Measurements from ENCODE around the gene NR4A2.
"Not testable (repeated sequence)": the region's sequence is repeated elsewhere in the genome, so short reads cannot be mapped to it uniquely, and the experiment has no call there.

The NR4A2 gene

DNA sequence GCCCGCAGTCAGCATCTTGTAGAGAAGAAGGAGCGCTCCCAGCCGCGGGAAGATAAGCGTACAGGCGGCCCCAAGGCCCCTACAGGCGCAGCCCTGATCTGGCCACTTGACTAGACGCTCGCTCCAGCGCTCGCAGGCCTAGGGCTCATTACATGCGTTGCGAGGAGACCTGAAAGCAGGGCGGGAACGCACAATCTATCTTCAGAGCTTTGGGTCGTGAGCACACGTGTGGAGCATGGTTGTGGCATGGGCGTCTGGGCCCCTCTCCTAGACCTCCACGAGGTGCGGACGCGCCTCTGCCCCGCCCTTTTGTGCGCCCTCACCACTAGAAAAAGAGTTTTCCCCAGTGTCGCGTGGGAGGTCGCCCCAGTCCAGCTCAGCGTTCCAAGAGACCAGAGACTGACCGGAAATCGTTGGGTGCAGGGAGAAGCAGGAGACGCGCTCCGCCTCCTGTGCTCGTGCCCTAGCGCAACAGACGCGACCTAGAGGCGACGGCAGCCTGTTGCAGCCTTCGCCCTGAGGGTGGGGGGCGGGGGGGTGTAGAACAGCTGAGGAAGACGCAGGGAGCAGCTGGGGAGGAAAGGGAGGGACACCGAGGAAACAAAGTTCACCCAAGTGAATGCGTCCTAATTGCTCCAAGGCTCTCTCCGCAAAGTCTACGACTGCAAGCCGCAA is 12.6 kb downstream of the NR4A2 start:
- Mint-ChIP-seq H3K4me3 (peak overlapping the region; percentile 88), H3K27ac (no peak overlapping the region), H3K9me3 (ENCODE audit: low read depth) (no peaks in the 10 kb centered on the region), H3K36me3 (peaks cover 20% of the 10 kb centered on the region), H3K4me1 (ENCODE audit: low read depth) (peaks cover 46% of the 10 kb centered on the region), H3K27me3 (peaks cover 66% of the 10 kb centered on the region)

DNA sequence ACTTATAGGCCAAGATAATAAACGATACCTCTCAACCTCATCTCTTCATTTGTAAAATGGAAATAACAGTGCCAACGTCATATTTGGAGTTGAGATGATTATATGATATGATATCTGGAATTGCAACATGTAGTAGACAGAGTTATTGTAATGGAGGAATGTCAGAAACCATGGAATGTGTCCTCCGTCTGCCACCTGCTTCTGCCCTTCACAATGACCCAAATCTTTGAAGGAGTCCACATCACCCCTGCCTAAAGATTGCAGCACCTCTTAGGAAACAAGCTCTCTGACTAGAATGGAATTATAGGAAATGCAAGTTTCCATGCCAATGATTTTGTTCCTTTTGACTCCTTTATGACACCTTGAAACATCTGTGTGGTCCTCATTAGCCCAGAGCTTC is 14.9 kb downstream of the NR4A2 start:
- Mint-ChIP-seq H3K27me3 (peaks cover 63% of the 10 kb centered on the region), H3K4me1 (ENCODE audit: low read depth) (peaks cover 32% of the 10 kb centered on the region), H3K4me3 (no peak overlapping the region), H3K36me3 (peaks cover 7% of the 10 kb centered on the region), H3K27ac (no peak overlapping the region), H3K9me3 (ENCODE audit: low read depth) (no peaks in the 10 kb centered on the region)

DNA sequence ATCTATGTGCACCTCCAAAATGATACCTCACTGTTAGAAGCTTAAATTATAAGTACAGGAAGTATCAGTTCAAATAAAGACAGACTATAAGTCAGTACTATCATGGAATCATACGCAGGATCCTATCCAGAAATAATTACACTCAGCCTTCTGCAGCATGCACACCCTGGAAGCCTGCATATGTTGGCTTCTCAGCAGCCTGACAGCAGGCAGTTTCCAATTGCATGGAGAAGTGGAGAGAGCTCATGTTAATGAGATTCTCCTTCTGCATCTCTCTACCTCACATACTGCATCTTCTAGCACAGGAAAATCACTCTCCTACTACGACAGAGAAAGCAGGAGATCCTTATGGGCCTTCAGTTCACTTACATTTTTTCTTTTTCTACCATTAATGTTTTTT is 20.5 kb downstream of the NR4A2 start:
- peaks cover 34% of the 10 kb centered on the region for H3K27me3 Mint-ChIP-seq
- no peak overlapping the region for H3K27ac Mint-ChIP-seq
- no peaks in the 10 kb centered on the region for H3K9me3 Mint-ChIP-seq (ENCODE audit: low read depth)
- H3K36me3 Mint-ChIP-seq = no peaks in the 10 kb centered on the region
- no peak overlapping the region for H3K4me3 Mint-ChIP-seq
- peaks cover 5% of the 10 kb centered on the region for H3K4me1 Mint-ChIP-seq (ENCODE audit: low read depth)

DNA sequence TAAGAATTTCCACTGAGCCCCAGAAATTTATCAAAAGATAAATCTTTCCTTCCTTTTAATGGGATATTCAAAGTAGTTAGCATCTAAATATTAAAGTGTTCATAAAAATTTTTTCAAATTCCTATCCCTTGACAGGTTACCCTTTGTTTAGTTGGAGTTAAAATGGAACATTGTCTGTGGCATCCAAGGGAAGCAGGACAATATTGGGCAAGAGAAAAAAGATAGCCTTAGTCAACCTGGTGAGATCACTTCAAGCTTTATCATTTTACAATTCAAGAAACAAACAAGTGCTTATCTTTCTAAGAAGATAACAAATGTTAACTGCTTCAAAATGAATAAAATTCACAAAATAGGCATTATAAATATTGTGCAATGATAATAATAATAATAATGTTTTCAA is 21.7 kb downstream of the NR4A2 start:
- Mint-ChIP-seq H3K27ac (no peak overlapping the region), H3K4me1 (ENCODE audit: low read depth) (peaks cover 5% of the 10 kb centered on the region)

DNA sequence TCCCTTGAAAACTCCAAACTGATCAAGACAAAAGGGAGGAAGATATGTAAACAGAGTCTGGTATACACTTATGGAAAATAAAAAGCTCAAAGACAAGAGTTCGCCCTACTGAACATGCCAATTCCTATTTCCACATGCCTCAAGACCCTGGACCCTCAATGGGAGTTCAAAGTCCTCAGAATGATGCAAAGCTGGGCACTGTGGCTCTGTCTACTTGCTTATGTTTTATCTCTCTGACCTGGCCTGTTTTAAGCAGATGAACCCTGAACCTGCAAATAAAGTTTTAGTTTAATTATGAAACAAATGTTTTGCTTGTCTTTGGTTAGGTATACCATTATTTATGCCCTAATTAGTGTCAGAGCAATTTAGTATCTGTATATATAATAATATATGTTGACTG is 22.6 kb downstream of the NR4A2 start:
- Mint-ChIP-seq H3K9me3 (ENCODE audit: low read depth) (no peaks in the 10 kb centered on the region), H3K27me3 (peaks cover 26% of the 10 kb centered on the region), H3K4me3 (no peak overlapping the region)

More for the DNA sequence above, 21.7 kb downstream of the NR4A2 start:
- H3K27me3 Mint-ChIP-seq = peaks cover 30% of the 10 kb centered on the region
- no peak overlapping the region for H3K4me3 Mint-ChIP-seq
- no peaks in the 10 kb centered on the region for H3K36me3 Mint-ChIP-seq
- H3K9me3 Mint-ChIP-seq (ENCODE audit: low read depth) = no peaks in the 10 kb centered on the region

DNA sequence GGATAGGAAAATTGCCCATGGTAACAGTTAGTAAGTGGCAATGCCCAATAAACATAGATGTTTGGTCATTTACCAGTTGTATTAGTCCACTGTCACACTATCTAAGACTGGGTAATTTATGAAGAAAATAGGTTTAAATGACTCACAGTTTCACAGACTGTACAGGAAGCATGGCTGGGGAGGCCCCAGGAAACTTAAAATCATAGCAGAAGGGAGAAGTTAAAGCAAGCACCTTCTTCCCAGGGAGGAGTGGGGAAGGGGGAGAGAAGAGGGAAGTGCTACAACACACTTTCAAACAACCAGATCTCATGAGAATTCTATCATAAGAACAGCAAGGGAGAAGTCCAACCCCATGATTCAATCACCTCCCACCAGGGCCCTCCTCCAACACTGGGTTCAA is 23.4 kb downstream of the NR4A2 start:
- Mint-ChIP-seq H3K27me3 (peaks cover 28% of the 10 kb centered on the region), H3K9me3 (ENCODE audit: low read depth) (no peaks in the 10 kb centered on the region), H3K4me1 (ENCODE audit: low read depth) (peaks cover 5% of the 10 kb centered on the region), H3K4me3 (no peak overlapping the region), H3K27ac (no peak overlapping the region), H3K36me3 (no peaks in the 10 kb centered on the region)

More for the DNA sequence above, 22.6 kb downstream of the NR4A2 start:
- no peaks in the 10 kb centered on the region for H3K36me3 Mint-ChIP-seq
- H3K27ac Mint-ChIP-seq = no peak overlapping the region
- H3K4me1 Mint-ChIP-seq (ENCODE audit: low read depth) = peaks cover 5% of the 10 kb centered on the region

DNA sequence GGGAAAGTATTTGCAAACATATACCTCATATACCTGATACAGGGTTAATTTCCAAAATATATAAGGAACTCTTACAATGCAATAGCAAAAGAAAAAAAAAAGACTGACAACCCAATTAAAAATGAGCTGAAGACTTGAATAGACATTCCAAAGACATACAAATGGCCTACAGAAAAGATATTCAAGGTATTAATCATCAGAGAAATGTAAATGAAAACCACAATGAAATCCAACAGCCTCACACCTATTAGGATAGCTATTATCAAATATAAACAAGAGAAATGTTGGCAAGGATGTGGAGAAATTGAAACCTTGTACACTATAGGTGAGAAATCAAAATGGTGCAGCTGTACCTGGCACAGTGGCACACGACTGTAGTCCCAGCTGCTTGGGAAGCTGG is 25.7 kb downstream of the NR4A2 start:
- Mint-ChIP-seq H3K36me3 (peaks cover 2% of the 10 kb centered on the region), H3K4me3 (no peak overlapping the region), H3K27me3 (peaks cover 20% of the 10 kb centered on the region), H3K4me1 (ENCODE audit: low read depth) (peaks cover 5% of the 10 kb centered on the region), H3K27ac (no peak overlapping the region), H3K9me3 (ENCODE audit: low read depth) (no peaks in the 10 kb centered on the region)

DNA sequence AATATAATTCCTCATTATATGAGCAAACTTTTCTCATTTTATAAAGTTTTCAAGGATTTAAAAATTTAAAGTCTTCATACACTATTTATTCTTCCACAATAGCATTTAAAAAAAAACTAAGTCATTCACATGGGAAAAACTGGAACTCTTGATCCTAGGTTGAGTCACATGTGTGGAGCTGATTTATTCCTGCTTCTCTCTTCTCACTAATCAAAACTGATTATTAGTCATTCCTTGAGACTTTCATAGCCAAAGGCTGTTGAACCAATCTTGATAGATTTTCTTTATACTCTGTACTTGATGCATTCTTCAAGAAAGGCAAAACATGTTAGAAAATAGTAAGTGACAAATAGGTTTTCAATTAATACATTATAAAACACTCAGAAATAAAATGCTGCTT is 27.4 kb downstream of the NR4A2 start:
- Mint-ChIP-seq H3K27me3 (peaks cover 20% of the 10 kb centered on the region), H3K9me3 (ENCODE audit: low read depth) (peaks cover 2% of the 10 kb centered on the region), H3K4me1 (ENCODE audit: low read depth) (peaks cover 5% of the 10 kb centered on the region), H3K4me3 (no peak overlapping the region), H3K27ac (no peak overlapping the region), H3K36me3 (peaks cover 2% of the 10 kb centered on the region)

DNA sequence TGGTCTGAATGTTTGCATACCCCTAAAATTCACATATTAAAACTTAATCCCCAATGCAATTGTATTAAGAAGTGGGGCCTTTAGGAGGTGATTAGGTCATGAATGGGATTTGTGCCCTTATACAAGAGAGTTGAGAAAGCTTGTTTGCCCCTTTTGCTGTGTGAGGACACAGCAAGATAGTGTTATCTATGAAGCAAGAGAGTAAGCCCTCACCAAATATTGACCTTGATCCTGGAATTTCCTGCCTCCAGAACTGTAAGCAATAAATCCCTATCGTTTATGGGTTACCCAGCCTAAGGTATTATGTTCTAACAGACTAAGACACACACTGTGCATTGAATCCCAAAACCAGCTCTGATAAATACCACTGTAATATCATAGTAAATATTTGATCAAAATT is 32.2 kb downstream of the NR4A2 start:
- peaks cover 8% of the 10 kb centered on the region for H3K36me3 Mint-ChIP-seq
- H3K4me1 Mint-ChIP-seq (ENCODE audit: low read depth) = no peaks in the 10 kb centered on the region
- no peak overlapping the region for H3K4me3 Mint-ChIP-seq
- peaks cover 23% of the 10 kb centered on the region for H3K27me3 Mint-ChIP-seq
- no peak overlapping the region for H3K27ac Mint-ChIP-seq
- H3K9me3 Mint-ChIP-seq (ENCODE audit: low read depth) = peaks cover 8% of the 10 kb centered on the region

DNA sequence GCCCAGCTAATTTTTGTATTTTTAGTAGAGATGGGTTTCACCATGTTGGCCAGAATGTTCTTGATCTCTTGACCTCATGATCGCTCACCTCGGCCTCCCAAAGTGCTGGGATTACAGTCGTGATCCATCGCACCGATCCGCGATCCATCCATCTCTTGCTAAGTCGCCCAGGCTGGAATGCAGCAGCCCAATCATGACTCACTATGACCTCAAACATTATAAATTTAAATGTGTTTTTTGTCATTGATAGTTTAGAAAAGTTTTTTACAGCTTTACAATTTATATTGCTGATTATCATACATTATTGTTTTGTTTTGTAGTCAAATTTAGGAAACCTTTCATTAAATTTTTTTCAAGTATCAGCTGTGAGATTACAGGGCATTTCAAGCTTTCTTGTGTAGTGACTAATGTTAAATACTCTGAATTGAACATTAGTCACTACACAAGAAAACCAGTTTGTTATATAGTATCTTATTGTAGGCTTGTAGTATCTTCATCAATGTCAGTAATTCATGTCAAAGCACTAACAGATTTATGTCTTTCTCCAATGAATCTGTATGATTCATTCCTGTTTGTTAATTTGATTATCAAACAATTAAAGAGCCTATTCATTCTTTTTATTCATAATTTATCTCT is 37.5 kb downstream of the NR4A2 start:
- Mint-ChIP-seq H3K36me3 (peaks cover 5% of the 10 kb centered on the region), H3K4me3 (no peak overlapping the region), H3K27me3 (peaks cover 11% of the 10 kb centered on the region), H3K27ac (no peak overlapping the region), H3K4me1 (ENCODE audit: low read depth) (no peaks in the 10 kb centered on the region), H3K9me3 (ENCODE audit: low read depth) (peaks cover 5% of the 10 kb centered on the region)

DNA sequence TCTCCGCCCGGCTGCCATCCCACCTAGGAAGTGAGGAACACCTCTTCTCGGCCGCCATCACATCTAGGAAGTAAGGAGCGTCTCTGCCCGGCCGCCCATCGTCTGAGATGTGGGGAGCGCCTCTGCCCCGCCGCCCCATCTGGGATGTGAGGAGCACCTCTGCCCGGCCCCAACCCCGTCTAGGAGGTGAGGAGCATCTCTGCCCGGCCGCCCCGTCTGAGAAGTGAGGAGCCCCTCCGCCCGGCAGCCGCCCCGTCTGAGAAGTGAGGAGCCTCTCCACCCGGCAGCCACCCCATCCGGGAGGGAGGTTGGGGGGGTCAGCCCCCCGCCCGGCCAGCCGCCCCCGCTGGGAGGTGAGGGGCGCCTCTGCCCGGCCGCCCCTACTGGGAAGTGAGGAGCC is 39.1 kb downstream of the NR4A2 start:
- H3K9me3 Mint-ChIP-seq (ENCODE audit: low read depth); H3K36me3 Mint-ChIP-seq; H3K4me3 Mint-ChIP-seq; H3K27ac Mint-ChIP-seq; H3K4me1 Mint-ChIP-seq (ENCODE audit: low read depth): not testable (repeated sequence)
- H3K27me3 Mint-ChIP-seq = peaks cover 14% of the 10 kb centered on the region

DNA sequence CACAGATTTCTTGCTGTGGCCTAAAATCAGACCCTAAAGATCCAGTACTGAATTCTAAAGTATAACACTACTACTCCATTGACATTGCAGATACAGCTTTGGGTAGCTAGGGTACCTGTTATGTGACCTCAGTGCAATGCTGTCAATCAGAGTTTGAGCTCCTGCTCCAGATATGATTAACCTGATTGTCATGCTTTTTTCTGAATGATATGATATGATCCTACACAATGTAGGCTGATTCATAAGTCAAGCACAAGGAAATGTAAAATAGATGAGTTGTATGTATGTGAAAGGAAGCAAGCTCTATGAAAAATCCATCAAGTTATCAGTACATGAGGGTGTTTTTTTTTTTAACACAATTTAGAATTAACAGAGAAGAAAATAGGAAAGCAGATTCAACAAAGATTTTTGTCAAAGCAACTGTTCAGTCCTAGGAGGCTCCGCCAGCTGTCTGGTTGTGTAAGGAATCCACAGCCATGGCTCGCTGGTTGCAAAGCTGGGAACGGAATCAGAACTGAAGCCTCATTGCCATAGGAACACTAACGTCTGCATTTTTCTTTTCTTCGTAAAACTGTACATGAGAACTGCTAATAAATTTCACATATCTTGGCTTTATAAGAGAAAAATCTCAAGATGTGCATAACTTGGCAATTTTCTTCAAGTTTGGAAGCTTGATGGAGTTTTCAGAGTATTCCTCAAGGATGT is 52.9 kb downstream of the NR4A2 start:
- Mint-ChIP-seq H3K9me3 (ENCODE audit: low read depth) (no peaks in the 10 kb centered on the region), H3K4me1 (ENCODE audit: low read depth) (no peaks in the 10 kb centered on the region), H3K27ac (no peak overlapping the region), H3K4me3 (no peak overlapping the region), H3K27me3 (peaks cover 13% of the 10 kb centered on the region), H3K36me3 (no peaks in the 10 kb centered on the region)
